Stimulated activated naive CD4-positive, alpha-beta T cell treated with Interleukin-2 at 50 U/mL for 16 hours (primary cell): Measurements from ENCODE around the gene SIAH2.

Source experiments
- DNase-seq: peaks from one replicate; lab custom pipeline; 2025; lab: John Stamatoyannopoulos, UW

The SIAH2 gene

DNA sequence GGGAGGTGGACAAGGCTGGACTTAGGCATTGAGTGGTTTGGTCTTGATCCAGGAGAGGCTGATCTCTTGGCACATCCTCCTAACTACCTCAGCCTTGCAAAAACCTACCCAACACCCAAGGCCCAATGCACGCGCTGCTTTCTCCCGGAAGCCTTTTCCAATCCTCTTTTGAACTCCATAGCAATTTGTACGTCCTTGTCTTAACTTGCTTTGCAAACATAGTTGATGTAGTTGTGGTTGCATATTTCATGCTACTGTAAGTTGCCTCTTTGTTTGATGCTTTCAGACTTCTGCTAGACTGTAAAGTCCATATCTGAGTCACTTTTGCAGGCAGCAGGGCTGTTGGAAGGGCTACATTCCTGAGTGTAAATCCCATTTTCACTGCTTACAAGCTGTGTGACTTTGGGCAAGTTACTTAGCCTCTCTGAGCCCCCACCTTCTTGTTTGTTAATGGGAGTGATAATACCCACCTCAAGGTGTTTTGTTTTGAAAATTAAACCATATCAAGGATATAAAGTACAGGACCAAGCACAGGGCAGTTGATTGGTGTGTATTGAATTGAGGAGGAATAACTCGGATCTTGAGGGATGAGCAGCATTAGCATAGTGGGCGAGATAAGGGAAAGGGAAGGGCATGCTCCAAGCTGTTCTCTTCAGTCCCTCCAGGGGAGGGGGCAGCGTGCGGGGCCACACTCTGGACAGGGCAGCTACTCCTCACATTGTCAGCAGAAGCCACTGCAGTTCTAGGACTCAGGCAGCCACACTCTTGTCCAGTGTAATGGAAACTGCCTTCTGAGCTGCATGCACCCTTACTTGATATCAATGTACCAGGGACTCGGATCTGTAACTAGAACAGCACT lies 28.8 kb downstream of the SIAH2 start:
- DNase-seq, result no peak

DNA sequence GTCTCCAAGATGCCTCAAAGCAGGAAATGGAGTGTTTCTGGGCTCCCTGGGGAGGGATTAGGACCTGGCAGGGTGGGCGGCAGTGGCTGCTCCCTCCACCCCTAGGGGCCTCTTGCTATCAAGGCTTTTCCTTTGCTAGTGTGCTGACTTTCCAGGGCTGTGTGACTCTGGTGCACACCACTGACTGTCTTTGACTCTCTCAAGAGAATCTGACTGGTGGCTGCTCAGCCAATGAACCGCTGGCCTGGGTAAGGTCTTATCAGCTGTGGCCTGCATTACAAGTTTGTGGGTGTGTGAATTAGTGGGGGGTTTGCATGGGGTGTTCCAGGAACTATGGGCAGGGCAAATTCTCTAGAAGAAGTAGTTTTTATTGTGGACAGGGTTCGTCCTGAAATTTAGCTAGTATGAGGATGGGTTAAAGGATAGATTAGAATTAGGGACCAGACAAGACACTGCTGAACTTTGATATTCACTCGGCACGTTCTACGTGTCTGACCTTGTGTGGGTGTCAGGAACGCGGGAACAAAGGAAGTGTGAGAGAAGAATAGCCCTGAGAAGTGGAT lies 29.5 kb downstream of the SIAH2 start:
- DNase-seq, result no peak

DNA sequence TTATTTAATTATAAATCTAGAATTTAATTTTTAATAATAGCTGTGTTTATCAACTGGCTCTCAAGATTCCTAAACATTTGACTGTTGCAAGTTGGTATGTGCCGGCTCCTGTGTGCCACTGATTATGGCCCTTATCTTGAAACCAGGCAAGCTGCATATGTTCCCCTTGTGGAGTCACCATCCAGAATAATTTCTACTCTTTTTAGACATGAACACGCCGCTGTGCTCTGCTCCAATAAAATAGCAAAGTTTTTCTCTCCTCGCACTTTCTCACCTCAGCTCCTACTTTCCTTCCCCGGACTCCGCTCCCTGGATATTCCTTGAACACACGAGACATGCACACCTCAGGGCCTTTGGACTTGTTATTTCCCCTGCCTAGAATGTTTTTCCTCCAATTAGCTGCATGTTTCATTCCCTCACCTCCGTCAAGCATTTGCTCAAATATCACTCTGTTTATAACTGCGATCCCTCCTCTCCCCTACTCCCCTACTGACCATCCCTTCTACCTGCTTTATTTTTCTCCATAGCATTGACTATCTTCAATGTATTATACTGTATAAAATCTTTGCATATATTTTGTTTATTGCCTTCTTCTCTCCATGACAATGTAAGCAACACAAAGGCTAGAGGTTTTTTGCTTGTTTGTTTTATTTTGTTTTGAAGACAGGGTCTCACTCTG lies 33.1 kb downstream of the SIAH2 start:
- no peak for DNase-seq

DNA sequence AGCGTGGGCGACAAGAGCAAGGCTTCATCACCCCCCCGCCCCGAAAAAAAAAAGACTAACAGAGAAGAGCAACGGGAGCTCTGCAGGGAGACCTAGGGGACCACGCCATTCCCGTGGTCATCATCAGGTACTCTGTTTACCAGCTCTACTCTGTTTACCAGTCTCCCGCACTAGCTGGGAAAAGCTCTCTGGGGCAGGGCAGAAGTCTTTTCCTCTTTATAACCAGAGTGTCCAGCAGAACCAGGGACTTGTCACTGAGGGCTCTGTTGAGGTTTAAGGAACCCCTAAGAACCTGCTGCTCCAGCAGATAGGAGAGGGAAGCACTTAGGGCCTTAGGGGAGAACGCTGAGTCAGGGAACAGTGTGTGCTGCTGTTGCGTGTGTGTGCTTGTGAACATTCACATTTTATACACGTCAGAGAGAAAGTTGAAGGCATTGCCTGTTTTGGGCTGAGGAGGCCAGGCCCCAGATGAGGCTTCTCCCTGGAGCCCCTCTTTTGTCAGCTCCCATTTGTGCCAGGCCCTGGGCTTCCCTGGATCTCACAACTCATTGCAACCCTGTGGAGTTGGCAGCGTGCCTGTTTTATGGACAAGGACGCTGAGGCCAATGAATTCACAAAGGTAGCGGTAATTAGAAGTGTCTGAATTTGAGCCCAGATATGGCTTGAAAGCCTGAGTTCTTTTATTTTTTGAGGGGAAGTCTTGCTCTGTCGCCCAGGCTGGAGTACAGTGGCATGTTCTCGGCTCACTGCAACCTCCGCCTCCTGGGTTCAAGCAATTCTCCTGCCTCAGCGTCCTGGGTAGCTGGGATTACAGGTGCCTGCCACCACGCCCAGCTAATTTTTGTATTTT lies 35.1 kb downstream of the SIAH2 start:
- DNase-seq, result no peak

DNA sequence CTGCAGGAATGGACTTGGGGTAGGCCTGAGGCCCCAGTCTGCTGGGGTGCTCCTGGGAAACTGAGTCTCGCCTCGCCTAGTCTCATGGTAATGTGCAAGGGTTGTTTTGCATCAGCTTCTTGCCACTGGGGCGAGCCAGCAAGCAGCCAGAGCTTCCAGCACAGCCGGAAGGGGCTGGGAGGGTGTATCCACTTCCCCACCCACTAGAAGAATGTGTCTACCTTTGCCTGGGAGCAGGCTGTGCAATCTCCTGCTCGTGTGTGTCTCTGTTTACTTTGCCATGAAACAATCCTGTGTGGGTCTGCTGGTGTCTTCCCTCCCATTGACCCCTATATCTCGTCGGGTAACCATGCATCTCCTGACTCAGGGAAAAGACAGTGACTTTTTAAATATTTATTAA lies 37.4 kb downstream of the SIAH2 start:
- no peak for DNase-seq

DNA sequence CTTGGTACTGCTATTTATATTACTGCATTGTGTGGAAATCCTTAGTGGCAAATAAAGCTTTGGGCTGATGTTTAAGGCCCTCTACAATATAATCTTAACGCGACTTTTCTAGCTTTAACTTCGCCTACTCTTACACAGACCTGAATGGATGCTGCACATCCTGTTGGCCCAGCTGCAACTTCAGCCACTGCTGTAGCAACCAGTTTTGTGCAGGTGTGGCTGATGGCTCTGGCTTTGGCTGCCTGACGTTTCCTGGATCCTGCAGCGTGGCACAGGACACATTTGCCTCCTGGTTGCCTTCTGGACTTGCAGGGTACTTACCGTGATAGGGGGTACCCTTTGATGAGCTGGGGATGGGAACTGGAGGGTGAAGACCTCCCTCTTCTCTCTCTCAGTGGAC lies 39.0 kb downstream of the SIAH2 start:
- no peak for DNase-seq

DNA sequence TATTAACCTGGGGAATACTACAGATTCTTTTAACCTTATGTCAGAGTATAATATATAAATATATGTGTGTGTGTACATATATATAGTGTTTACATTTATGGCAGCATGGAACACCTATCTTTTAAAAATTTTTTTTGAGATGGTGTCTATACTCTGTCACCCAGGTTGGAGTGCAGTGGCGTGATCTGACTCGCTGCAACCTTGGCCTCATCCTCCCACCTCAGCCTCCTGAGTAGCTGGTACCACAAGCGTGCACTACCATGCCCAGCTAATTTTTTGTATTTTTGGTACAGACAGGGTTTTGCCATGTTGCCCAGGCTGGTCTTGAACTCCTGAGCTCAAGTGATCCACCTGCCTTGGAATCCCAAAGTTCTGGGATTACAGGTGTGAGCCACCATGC lies 40.7 kb downstream of the SIAH2 start:
- no peak for DNase-seq

DNA sequence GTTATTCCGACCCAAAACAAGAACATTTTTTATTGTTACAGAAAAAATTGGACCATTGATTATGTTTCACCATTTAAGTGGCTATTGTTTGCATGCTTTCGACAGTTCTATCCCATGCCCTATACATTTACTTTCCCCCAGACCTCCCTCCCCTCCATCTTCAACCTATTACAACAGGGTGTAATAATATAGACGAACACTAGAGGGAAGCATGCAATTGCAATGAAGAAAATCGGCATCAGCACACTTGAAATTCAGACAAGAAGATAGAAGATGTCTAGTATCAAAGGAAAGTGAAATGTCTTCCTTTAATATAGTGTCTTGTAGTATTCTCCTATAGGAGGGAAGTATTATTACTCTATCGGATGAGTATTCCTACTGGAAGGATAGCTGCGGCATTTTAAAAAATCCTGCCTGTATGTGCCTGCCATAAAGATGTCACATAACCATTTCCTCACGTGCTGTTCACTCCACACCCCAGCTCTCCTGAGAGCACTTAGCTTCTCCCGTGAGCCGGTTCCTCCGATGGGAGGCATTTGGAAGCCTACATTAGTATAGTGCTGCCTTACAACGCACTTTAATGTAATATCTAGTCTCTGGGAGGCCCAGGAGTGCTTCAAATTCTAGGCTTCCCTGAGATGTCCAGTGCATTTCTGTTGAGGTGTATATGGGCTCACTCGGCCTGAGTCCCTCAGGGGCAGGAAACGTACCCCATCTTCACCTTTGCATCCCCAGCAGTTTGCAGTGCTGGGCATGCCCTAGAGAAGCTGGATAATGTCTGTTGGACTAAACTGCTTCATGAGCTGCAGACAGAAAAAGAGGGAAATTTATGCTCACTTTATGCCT lies 41.5 kb downstream of the SIAH2 start:
- DNase-seq, result no peak

DNA sequence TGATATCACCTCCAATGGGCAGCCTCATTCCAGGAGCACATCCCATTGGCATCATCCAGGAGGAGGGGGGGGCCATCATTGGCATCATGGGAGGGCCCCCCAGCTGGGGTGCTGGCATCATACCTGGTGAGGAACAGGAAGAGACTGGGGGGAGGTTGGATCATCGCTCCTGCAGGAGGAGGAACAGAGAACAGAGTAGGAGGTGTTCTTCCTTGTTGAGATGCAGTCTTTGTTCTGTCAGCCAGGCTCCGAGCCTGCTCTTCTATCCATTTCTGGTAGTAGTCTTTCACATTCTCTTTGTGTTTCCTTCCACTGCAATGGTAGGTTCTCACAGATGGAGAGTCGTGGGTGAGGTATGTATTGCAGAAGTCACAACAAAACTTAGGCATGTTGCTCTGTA lies 42.5 kb downstream of the SIAH2 start:
- DNase-seq, result no peak

DNA sequence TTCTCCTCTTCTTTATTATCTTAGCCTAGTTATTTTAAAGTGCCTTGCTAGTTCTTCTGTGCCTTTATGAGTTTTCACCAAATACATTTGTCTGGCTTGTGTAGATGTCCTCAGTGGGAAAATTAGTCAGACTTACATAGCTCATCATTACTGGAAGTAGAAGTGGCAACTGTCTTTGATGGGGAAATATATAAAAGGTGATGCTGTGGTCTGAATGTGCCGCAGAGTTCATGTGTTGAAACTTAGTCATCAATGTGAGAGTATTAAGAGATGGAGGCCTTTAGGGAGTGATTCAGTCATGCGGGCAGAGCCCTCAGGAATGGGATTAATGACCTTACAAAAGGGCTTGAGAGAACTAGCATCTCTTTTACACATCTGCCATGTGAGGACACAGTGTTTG lies 52.9 kb downstream of the SIAH2 start:
- DNase-seq, result no peak

DNA sequence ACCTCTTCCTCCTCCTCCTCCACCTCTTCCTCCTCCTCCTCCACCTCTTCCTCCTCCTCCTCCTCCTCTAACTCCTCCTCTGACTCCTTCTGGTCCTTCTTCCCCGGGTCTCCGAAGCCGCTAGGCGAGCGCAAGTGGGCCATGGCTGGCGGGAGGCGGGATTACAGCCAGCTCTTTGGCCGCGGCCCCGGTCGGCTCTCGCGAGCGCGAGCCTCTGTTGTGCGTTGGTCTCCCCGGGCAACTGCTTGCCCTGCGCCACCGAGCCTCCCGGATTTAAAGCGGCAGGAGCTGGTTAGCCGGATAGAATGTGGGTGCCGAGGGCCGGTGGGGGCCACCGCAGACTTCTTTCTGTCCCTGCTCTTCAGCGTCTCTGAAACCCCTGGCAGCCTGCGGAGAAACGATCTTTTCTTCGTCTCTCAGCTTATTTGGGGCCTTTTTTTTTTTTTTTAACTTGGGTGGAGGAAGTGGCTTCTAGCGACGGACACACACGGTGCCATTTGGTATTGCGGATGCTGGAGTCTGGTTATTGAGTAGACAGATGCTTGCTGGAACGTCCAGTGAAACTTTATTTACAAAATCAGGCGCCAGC lies 59.1 kb downstream of the SIAH2 start, which contains the start of gene ERICH6:
Gene ERICH6, minus strand, starts transcription at position 165 of the 589 bp plus-strand sequence. Its CDS starts 22 bp downstream, at position 143.
- peak; percentile 75 for DNase-seq

DNA sequence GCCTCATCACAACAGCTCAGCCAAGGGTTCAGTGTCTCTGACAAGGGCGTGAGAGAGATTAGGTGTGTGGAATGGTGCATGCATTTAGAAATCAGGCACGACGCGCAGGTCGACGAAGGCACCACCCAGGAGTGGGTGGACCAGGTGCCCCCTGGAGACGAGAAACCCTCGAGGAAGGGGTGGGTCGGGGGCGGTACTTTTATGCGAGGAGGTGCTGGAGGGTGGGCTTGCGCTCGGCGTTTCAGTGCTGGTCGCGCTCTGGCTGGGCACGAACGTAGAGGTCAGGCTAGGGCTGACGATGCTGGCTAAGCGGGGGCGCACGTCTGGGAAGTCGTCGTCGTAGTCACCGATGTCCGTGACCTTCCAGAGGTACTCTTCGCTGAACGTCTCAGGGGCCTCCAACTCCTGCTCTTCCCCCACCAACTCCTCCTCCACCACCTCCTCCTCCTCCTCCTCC lies 59.6 kb downstream of the SIAH2 start:
- DNase-seq, result no peak

DNA sequence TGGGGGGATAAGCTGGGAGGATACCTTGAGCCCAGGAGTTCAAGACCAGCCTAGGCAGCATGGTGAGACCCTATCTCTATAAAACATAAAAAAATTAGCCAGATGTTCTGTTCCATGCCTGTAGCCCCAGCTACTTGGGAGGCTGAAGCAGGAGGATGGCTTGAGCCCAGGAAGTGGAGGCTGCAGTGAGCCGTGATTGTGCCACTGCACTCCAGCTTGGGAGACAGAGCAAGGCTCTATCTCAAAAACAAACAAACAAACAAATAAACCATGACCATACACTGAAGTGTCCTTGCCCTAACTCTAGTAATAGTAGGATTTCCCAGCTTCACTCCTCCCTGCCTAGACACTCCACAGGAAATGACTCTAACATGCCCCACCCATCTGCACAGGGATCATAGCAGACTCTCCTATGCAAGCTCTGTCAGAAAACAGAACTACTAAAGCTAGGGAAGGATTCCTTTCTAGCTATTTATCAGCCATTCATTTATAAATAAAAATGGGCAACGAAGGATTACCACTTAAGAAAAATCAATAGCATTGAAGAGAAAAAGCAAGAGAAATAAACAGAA lies 63.8 kb downstream of the SIAH2 start:
- no peak for DNase-seq

DNA sequence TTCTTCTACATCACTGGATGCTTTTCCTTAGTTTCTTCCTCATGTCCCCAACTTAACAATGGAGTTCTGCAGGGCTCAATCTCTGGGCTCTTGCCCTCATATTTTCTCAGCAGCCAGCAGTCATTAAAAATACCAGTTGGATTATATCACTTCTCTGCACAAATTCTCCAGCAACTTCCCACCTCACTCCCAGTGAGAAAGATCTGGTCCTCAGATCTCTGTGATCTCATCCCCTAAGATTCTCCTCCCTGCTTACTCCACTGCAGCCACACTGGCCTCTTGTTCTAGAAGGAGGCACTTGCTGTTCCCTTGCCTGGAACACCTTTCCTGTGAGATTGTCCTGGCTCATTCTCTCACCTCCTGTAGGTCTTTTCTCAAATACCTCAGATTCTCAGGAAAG lies 65.3 kb downstream of the SIAH2 start:
- no peak for DNase-seq

DNA sequence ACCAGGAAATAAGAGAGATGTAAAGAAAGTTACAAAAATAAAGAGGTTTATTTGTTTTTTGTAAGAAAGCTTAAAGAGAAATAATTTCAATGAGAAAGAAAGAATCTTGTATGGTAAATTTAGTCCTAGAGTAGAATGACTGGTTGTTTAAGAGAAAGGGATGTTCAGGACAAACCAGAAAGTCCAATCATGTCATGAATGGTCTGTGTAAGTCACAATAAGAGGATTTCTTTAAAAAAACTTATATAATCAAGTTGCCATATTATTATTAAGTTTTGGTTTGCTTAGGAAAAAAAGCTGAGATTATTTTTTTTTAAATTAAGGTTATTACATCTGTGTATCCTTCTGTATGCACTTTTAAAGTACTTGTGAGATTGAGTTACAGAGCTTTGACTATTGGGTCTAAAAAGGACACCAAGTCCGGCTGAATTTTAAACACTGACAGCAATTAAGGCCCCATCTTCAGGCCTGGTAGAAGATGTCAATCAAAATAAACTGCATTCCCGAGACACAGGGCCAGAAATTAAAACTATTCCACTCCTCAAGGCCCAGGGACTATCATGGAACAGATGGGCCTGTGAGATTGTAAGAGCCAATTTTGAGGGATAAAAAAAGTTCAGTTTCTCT lies 71.4 kb downstream of the SIAH2 start:
- DNase-seq, result no peak
